Kidney epithelial cell (primary cell): ENCODE data around the gene CTU1. TPM values are rescaled to one million over a fixed set of nuclear protein-coding genes. Genes with fewer than 3 reads are reported as not detected.

ENCODE experiments used
- DNase-seq: peaks from one replicate; pipeline ENCODE4 v3.0.0-alpha.2; 2010; ENCODE audit warnings: low read depth
- H3K27me3 ChIP-seq: 2 replicates; pipeline ENCODE4 v1.6.0; 2011; ENCODE audit warnings: low read length; ENCODE audit not compliant: control insufficient read depth, insufficient read depth
- H3K36me3 ChIP-seq: 2 replicates; pipeline ENCODE4 v1.5.1; 2011; ENCODE audit warnings: low read length; ENCODE audit not compliant: control insufficient read depth, insufficient read depth
- H3K4me3 ChIP-seq: 2 replicates; pipeline ENCODE4 v1.5.1; 2011; ENCODE audit warnings: low read depth, mild to moderate bottlenecking, control low read depth, low read length
- CTCF ChIP-seq: IDR thresholded peaks from 2 replicates; pipeline ENCODE4 v1.5.1; 2011; ENCODE audit warnings: mild to moderate bottlenecking, moderate library complexity, low read length, control low read depth, inconsistent platforms; ENCODE audit not compliant: insufficient read depth, poor library complexity, severe bottlenecking
- total RNA-seq: library from RNA; depleted of rRNA; stranded (reverse); fragments of >200 nt; gene quantifications from 2 replicates; pipeline ENCODE4 v1.2.3, GENCODE V29; 2015

CTU1 gene
- total RNA-seq, 1 donor from 2014 or later = 23.6 TPM

- H3K4me3 ChIP-seq = peak within 1 kb of the TSS; percentile 0
- no peaks in the 10 kb centered on the region for H3K27me3 ChIP-seq
- no peaks in the 10 kb centered on the region for H3K36me3 ChIP-seq
- no peak for TF ChIP-seq CTCF
- DNase-seq = no peak
Observed at GRCh38 chr19:51064534-51065220, 43.5 kb downstream of the CTU1 start, which contains the start of gene KLK13. Gene KLK13 (minus strand): TSS chr19:51065092. CDS start chr19:51065067, 25 bp downstream.

GRCh38 chr19:51063664-51064063, 44.5 kb downstream of the CTU1 start:
- Histone ChIP-seq H3K36me3 (no peaks in the 10 kb centered on the region), H3K27me3 (no peaks in the 10 kb centered on the region), H3K4me3 (no peak overlapping the region)
- no peak for TF ChIP-seq CTCF
- no peak for DNase-seq

GRCh38 chr19:51060973-51061372, 47.2 kb downstream of the CTU1 start:
- TF ChIP-seq CTCF = no peak
- Histone ChIP-seq H3K4me3 (no peak overlapping the region), H3K27me3 (no peaks in the 10 kb centered on the region), H3K36me3 (no peaks in the 10 kb centered on the region)
- no peak for DNase-seq

- H3K36me3 ChIP-seq = no peaks in the 10 kb centered on the region
- H3K27me3 ChIP-seq = no peaks in the 10 kb centered on the region
- no peak for DNase-seq
- H3K4me3 ChIP-seq = no peak overlapping the region
- TF ChIP-seq CTCF = no peak
Observed at GRCh38 chr19:51060336-51060735, 47.9 kb downstream of the CTU1 start.

GRCh38 chr19:51059715-51060114, 48.5 kb downstream of the CTU1 start:
- Histone ChIP-seq H3K36me3 (no peaks in the 10 kb centered on the region), H3K4me3 (no peak overlapping the region), H3K27me3 (no peaks in the 10 kb centered on the region)
- DNase-seq = no peak
- no peak for TF ChIP-seq CTCF

- Histone ChIP-seq H3K4me3 (no peak overlapping the region), H3K27me3 (no peaks in the 10 kb centered on the region), H3K36me3 (no peaks in the 10 kb centered on the region)
- no peak for DNase-seq
- TF ChIP-seq CTCF = no peak
Observed at GRCh38 chr19:51055866-51056265, 52.3 kb downstream of the CTU1 start.
